ENCODE data around the gene EPB41L5.

Gene EPB41L5

DNA sequence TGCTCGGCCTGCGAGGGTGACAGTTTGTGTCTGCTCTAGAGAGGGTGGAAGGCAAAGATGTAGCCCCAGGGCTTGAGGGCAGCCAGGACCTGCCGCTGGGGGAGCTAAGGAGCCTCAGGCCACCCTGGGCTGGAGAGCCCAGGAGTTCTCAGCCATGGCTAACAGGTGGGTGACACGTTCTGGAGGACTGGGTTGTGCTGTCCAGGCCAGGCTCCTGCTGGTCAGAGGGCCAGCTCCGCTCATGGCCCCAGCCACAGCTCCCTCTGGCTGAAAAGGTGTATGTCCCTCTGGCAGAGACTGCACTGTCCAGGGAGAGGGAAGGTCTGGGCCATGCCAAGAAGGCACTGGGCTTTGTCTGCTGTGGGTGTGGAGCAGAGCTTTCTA, 191.1 kb downstream of the EPB41L5 start:
- no peak for TF ChIP-seq FOXP2 (optimal IDR thresholded peaks at IDR 0.05; ENCODE audit: borderline replicate concordance, extremely low read depth, extremely low read length, insufficient read depth)
- TF ChIP-seq SIN3A (IDR thresholded peaks at IDR 0.05; ENCODE audit: borderline replicate concordance, insufficient read depth, low read length) = no peak
- no peak for TF ChIP-seq POLR2AphosphoS5 (IDR thresholded peaks at IDR 0.05; ENCODE audit: low read depth, low read length)
- TF ChIP-seq TAF1 (IDR thresholded peaks at IDR 0.05; ENCODE audit: borderline replicate concordance, insufficient read depth, low read length) = no peak
- TF ChIP-seq, protein P1, sequence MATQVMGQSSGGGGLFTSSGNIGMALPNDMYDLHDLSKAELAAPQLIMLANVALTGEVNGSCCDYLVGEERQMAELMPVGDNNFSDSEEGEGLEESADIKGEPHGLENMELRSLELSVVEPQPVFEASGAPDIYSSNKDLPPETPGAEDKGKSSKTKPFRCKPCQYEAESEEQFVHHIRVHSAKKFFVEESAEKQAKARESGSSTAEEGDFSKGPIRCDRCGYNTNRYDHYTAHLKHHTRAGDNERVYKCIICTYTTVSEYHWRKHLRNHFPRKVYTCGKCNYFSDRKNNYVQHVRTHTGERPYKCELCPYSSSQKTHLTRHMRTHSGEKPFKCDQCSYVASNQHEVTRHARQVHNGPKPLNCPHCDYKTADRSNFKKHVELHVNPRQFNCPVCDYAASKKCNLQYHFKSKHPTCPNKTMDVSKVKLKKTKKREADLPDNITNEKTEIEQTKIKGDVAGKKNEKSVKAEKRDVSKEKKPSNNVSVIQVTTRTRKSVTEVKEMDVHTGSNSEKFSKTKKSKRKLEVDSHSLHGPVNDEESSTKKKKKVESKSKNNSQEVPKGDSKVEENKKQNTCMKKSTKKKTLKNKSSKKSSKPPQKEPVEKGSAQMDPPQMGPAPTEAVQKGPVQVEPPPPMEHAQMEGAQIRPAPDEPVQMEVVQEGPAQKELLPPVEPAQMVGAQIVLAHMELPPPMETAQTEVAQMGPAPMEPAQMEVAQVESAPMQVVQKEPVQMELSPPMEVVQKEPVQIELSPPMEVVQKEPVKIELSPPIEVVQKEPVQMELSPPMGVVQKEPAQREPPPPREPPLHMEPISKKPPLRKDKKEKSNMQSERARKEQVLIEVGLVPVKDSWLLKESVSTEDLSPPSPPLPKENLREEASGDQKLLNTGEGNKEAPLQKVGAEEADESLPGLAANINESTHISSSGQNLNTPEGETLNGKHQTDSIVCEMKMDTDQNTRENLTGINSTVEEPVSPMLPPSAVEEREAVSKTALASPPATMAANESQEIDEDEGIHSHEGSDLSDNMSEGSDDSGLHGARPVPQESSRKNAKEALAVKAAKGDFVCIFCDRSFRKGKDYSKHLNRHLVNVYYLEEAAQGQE (IDR thresholded peaks at IDR 0.05; ENCODE audit: insufficient read depth in 1 of 2, low read depth in 2 of 2, low read length in 2 of 2) = no peak

DNA sequence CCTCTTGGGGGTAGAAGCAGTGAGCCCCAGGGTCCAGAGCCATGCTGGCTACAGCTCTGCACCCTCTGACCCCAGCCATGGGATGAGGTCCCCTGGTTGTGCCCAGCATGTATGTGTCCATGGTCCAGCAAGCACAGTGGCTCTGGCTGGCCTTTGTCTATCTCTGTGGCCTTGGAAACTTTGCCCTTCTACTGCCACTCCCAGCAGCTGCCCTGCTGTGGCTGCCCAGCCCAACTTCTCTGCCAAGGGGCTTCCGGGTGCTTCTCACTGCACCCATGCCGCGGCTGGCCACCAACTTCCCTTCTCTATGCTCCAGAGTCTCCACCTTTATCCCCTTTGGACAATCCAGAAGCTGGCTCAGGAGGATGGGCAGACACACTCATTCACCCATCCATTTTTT, 191.5 kb downstream of the EPB41L5 start:
- TF ChIP-seq FOXP2 (optimal IDR thresholded peaks at IDR 0.05; ENCODE audit: borderline replicate concordance, extremely low read depth, extremely low read length, insufficient read depth) (no peak), SIN3A (IDR thresholded peaks at IDR 0.05; ENCODE audit: borderline replicate concordance, insufficient read depth, low read length) (no peak), POLR2AphosphoS5 (IDR thresholded peaks at IDR 0.05; ENCODE audit: low read depth, low read length) (no peak), TAF1 (IDR thresholded peaks at IDR 0.05; ENCODE audit: borderline replicate concordance, insufficient read depth, low read length) (no peak)
- TF ChIP-seq, protein P1 (IDR thresholded peaks at IDR 0.05; ENCODE audit: insufficient read depth in 1 of 2, low read depth in 2 of 2, low read length in 2 of 2) = no peak

DNA sequence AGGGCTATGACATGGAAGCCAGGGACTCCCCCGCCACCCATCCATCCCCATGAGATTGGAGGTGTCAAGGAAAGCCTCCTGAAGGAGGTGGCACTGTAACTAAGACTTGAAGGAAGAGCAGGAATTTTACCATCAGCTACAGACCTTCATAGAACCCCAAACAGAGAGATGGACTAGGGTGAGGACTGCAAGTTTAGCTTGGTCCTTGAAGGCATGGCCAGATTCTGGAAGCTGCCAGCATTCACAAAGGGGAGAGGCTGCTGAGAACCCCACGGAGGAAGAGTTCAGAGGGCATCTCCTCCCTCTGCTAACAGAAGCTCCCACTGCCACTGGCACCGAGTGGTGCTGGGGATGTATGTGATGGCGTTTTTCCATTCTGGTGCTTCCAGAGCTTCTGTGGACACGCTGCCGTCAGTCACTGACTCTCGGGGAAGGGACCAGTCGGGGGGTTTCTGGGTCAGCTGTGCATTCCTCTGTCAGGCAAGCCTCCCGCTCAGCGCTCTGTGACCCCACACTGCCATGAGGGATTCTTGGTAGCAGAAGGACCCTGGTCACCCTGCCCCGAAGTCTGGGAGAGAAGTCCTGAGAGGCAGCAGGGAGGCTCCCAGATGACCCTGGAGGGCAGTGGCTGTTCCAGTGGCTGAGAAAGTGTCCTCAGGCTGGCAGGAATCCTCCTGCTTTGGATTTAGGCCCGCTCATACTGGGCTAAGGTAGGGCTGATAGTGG, 192.2 kb downstream of the EPB41L5 start:
- TF ChIP-seq POLR2AphosphoS5 (IDR thresholded peaks at IDR 0.05; ENCODE audit: low read depth, low read length) (no peak), TAF1 (IDR thresholded peaks at IDR 0.05; ENCODE audit: borderline replicate concordance, insufficient read depth, low read length) (no peak), SIN3A (IDR thresholded peaks at IDR 0.05; ENCODE audit: borderline replicate concordance, insufficient read depth, low read length) (no peak)
- TF ChIP-seq, protein P1 (IDR thresholded peaks at IDR 0.05; ENCODE audit: insufficient read depth in 1 of 2, low read depth in 2 of 2, low read length in 2 of 2) = no peak

DNA sequence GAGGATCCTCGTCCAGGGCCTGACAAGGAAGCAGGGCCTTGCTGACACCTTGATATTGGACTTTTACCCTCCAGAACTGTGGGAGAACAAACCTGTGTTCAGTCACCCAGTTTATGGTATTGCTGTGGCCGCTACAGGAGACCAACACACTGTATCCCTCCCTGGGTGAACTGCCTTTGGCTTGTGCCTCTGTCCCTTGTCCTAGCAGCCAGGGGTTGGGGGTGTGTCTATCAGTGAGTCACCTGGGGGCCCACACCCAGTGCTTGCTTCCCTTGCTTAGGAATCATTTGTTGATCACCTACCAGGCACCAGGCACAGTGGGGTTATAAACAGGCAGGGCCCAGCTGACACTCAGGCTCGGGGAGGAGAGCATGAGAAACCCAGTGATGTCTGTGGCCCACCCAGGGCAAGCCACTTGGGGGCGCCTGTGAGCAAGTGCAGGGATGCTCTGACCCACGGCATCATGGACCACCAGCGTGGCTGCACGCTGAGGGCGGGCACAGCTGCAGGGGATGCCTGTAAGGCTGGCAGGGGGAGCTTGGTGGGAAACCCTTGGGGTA, 193.2 kb downstream of the EPB41L5 start:
- TF ChIP-seq POLR2AphosphoS5 (IDR thresholded peaks at IDR 0.05; ENCODE audit: low read depth, low read length) (no peak), FOXP2 (optimal IDR thresholded peaks at IDR 0.05; ENCODE audit: borderline replicate concordance, extremely low read depth, extremely low read length, insufficient read depth) (no peak), SIN3A (IDR thresholded peaks at IDR 0.05; ENCODE audit: borderline replicate concordance, insufficient read depth, low read length) (no peak), TAF1 (IDR thresholded peaks at IDR 0.05; ENCODE audit: borderline replicate concordance, insufficient read depth, low read length) (no peak)
- TF ChIP-seq, protein P1 (IDR thresholded peaks at IDR 0.05; ENCODE audit: insufficient read depth in 1 of 2, low read depth in 2 of 2, low read length in 2 of 2) = no peak
